Inflammatory macrophage (primary cell): Measurements from ENCODE around the gene CDH18.
"Not testable (repeated sequence)": the region's sequence is repeated elsewhere in the genome, so short reads cannot be mapped to it uniquely, and the experiment has no call there.

Experiments used
- DNase-seq, 2 donors: peaks; one replicate each; pipeline ENCODE4 v3.0.0-alpha.2; 2020 to 2022

The CDH18 gene

DNA sequence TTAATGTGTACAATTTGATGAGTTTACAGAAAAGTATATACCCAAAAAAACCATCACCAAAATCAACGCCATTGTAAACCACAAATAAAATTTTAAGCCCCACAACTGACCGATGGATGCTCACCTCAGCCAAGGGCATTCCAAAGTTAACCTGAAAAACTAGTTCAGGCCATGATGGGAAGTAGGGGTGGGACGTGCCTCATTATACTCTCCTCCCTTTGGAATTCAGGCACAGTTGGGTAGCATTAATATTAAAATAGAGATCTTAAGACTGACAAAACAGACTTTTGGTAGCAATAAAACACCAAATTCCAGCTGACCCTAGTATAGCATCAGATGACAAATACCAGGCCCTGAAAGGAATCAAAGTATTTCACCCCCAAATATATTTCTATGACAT, 129.0 kb downstream of the CDH18 start:
- DNase-seq: no peak

DNA sequence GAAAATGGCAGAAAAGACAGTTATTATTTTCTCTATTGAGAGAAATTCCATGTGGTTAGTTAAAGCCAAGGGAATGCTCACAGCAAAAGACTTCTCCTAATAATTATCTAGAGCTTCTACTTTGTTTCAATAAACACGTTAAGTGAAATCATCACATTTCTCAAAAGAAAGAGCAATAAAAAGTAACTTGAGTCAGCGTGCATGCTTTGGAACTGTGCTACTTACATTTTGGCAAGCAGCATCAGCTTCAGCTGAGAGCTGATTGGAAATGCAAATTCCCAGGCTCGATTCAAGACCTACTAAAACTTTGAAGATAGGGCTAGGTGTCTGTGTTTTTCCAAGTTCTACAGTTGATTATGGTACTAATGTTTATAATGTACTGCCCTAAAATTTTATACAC, 132.1 kb downstream of the CDH18 start:
- no peak for DNase-seq

DNA sequence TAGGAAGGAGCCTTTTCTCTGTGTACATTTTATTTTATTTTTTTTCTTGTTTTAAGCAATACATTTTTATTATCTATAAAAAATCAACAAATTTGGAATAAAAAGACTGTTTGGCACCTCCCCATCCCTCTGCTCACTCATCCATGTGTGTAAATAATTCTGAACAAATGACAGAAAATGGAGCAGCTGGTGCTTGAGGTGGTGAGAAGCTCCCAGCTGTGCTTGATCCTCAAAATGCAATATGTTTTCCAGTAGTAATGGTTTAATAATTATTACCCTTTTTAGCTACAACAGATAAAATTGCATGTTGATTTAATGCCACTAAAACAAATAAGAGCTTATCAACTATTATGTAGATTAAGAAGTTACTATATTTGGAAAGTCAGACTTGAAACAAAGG, 132.5 kb downstream of the CDH18 start:
- DNase-seq: no peak

DNA sequence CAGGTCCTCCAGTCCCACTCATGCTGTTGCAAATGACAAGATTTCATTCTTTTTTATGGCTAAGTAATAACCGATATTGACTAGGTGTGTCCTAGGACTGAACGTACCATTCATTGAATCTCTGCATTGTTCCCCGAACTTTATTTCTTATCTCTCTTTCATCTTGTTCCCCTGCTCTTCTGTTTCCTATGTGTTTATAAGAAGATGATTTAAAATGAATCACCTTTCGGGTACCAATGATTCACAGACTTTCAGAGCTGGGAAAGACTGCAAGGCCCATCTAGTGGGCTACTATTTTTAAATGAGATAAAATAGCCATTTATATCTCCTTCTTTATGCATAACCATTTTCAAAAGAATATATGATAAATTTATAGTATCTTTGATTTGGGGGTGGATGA, 133.0 kb downstream of the CDH18 start:
- DNase-seq: no peak

DNA sequence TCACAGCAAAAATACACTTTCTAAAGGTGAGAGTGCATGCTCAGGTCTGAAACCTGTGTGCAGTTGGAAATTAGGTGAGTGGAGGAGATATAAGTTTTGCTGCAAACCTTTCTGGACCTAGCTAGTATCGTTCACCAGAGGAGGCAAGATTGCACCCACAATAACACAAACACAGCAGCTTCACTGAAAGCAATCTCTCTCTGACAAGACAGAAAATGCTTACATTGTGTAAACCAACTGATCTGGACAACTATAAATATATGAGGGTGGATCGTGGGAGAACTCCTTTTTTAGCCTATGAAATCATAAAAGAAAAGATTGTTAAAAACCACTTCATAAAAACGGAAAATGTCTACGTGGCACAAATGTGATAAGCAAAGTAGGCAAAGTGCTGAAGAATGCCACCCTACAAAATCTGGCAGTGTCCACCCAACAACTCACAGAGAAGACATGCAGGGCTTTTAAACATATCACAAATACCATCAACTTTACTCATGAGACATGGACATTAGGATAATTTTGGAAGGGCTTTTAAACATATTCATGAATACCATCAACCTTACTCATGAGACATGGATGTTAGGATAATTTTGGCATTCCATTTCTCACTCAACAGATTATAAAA, 134.3 kb downstream of the CDH18 start:
- no peak for DNase-seq

DNA sequence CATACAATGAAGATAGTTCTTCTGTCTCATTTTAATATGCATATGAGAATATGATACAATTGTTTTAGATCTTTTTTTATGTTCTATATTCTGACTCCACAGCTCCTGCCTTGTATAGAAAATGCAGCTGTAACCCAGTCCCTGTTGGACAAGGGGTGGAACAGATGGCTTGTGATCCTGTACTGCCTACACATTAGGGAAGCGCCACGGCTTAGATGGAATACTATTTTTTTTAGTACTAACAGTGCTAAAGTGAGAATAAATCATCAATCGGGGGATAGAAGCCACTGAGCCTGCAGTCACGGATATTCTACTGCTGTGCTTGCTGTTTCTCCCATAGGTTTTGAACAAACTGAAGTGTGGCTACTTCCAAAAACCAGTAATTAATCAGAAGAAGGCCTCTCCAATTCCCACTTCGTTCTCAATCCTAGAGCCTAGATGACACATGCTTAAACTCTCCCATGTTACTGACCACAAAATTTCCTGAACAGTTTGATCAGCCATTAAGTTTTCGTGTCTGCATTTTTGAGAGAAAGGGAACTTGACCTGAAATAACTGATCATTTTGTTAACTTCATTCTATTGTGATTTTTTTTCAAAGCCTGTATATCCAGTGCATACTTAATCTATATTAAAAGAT, 150.3 kb downstream of the CDH18 start:
- DNase-seq: no peak

DNA sequence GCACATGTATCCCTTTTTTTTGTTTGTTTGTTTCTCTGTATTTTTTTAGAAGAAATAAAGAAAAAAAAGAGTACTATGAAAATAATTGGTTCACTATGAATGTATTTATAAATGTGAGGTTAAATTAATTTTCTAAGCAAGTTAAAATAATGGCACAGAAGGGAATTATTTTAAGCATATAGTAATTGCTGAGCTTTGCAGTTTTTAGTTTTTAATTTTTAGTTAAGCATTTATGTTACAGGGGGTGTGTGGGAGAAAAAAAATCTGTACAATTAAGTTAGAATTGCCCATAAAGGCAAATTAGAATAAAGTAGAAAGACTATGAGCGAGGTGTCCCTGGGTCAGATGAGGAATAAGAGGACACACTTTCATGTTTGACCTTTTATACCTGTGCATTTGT, 152.6 kb downstream of the CDH18 start:
- no peak for DNase-seq

DNA sequence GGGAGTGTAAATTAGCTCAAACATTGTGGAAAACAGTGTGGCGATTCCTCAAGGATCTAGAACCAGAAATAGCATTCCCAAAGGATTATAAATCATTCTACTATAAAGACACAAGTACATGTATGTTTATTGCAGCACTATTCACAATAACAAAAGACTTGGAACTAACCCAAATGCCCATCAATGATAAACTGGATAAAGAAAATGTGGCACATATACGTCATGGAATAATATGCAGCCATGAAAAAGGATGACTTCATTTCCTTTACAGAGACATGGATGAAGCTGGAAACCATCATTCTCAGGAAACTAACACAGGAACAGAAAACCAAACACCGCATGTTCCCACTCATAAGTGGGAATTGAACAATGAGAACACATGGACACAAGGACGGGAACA, 175.3 kb downstream of the CDH18 start:
- DNase-seq: not testable (repeated sequence)

DNA sequence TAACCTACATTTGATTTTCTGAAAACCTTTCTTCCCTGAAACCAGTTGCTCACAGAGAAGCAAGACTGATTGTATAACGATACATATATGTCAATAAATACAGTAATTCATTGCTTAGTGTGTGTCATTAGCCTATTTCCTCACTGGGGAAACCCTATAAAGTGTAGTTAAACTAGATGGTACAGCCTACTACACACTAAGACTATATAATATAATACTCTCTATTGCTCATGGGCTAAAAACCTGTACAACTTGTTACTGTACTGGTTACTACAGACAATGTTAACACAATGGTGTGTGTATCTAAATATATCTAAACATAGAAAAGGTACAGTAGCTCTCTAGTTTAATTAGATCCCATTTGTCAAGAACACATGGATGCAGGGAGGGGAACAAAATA, 181.2 kb downstream of the CDH18 start:
- DNase-seq: no peak

DNA sequence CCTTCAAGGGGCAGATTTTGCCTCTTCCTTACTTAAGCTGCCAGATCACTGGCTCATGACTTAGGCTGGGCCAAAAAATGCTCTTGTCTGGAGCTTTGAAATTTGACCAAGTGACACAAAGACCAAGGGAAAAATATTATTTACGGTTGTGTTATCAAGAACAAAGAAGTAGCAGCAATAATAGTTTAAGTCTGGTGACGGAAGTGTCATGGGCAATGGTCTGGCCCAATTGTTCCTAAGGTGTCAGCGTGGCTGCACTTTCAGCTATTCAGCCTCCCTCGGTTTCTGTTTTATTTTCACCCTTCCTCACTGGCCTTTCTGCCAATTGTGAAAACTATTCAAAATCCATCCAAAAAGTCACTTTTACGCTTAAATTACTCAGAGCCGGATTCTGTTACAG, 185.3 kb downstream of the CDH18 start:
- no peak for DNase-seq

DNA sequence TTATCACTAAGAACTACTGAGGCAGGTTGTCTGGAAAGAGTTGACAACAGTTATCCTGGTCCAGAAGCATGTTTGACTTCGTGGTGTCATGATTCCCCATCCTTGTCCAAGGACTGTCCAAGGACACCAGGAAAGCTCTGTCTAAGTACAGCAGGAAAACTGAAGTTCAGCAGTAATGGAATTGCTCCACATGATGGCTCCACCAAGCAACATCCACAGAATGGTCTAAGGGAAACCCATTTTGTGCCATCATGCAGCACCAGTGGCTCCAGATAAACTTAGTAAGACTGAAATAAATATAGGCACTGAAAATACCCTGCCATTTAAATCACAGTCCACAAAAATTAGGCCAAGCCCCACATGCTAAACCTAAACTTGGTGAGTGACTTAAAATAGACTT, 192.8 kb downstream of the CDH18 start:
- no peak for DNase-seq

DNA sequence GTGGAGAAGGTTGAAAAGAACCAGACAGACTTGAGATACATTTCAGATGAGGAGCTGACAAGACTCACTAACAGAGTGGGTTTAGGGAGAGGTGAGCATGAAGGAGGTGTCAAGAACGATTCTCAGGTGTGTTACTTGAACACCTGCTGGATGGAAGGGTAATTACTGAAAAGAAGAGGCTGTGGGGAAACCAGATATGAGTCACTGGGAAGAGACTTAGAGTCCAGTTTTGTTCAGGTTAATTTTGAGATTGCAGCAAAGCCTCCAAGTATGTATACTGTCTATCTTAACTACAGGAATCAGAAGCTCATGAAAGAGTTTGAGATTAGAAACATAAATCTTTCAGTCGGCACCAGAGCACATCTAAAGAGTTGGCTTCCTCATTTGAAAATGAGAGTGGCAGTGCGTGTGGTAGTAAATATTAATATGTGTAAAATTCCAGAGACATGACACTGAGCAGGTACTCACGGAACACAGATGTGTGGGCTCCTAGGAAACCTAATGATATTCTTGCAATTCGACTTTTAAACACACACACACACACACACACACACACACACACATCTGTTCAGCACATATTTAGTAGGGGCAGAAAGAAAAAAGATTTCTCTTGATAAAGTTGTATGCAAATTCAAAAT, 197.1 kb downstream of the CDH18 start:
- no peak for DNase-seq

DNA sequence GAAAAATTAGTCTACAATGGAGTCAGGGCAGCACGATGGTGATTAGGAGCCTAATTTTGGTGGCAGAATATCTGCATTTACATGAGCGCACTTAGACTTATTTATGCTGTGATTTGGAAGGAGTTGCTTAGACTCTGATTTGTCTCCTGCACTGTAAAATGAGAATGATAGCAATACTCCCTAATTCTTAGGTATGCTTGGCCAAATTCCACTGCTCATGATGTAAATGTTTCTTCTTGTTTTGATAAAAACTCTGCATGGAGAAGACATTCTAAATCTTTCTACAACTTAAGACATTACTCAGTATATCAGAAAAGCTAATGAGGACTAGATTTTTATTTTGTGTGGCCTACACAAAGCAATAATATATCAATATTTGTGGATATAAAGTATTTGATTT, 205.4 kb downstream of the CDH18 start:
- no peak for DNase-seq

DNA sequence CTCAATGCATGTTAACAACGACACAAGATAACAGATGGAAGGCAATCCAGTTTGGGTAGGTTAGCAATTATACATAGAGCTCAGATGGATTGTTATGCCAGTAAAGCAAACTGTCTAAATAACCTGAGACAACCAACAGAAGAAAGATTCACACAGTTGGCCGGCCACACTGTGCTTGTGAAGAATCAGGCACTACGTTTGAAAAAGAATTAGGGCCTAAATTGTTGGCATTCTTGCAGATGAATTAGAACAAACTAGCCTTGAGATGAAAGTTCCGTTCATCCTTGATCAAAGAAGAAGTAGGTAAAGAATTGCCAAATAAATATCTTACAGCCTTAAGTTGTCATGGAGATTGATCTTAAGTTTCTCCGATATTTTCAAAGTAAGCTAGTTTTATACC, 210.6 kb downstream of the CDH18 start:
- no peak for DNase-seq

DNA sequence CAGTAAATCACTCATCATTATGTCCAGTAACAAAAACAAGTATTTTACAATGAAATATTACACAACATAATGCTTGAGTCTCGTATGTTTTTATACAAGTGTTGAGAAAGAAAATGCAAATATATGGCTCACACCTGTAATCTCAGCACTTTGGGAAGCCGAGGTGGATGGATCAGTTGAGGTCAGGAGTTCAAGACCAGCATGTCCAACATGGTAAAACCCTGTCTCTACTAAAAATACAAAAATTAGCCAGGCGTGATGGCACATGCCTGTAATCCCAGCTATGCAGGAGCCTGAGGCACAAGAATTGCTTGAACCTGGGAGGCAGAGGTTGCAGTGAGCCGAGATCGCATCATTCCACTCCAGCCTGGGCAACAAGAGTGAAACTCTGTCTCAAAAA, 211.1 kb downstream of the CDH18 start:
- DNase-seq: not testable (repeated sequence)

DNA sequence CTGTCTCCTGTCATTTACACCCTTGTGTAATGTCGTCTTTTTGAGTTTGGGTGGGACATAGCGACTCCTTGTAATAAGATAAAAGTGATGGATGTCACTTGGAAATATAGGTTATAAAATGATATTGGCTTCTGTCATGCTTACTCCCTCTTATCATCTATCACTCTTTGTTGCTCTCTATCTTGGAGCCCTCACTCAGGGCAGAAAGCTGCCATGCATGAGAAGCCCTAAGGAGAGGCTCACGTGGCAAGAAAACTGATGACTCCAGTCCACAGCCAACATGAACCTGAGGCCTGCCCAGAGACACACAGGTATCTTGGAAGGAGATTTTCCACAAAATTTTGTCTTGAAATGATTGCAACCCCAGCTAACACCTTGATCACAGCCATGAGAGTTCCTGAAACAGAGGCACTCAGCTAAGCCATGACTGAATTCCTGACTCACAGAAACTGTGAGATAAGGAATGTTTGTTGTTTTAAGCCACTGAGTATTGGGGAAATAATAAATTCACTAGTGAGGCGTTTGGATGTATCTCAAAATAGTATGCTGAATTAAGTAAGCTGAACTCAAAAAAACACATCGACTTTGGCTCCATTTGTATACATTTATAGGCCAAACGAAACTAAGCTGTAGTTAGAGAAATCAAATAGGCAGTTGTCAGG, 216.7 kb downstream of the CDH18 start:
- DNase-seq: no peak

DNA sequence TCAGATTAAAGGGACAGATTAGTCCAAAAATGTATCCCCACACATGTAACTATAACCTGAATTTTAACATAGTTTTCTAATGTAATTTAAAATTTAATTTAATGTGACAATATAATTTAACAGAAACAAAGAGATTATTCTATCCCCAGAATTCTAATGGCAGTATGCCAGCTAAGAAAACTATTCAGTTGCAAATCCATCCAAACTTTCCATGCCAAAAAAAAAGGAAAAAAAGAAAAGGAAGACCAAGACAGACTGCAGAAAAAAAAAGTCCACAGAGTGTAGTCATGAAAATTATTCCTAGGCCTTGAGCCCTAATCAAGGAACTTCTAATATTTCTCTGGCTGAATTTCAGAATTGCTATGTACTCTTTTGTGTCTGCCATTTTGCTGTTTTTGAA, 217.6 kb downstream of the CDH18 start:
- no peak for DNase-seq

DNA sequence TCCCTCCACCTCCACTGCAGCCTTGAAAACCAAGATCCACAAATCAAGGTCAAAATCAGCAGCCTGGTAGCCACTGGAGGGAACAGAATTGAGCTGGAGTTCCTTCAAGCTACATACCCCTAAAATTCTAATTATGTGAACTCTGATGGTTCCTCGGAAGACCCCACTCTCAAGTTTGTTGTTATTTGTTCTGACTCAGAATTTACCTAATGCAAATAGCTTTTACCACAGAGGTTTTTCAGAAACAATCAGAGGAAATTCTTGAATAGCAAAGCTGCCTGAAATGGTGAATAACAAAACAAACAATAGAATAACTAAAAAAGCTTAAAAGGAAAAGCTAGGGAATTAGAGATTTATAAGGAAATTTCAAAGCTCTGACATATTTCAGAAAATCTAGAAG, 220.0 kb downstream of the CDH18 start:
- no peak for DNase-seq

DNA sequence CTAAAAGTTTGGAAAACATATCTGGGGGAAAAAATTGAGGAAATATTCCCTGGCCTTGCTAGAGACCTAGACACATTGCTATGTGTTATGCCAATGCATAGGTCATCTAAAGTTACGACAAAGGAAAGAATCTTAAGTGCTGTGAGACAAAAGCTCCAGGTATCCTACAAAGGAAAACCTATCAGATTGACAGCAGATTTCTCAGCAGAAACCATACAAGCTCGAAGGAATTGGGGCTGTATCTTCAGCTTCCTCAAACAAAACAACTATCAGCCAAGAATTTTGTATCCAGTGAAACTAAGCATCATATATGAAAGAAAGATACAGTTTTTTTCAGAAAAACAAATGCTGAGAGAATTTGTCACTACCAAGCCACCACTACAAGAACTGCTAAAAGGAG, 234.4 kb downstream of the CDH18 start:
- no peak for DNase-seq

DNA sequence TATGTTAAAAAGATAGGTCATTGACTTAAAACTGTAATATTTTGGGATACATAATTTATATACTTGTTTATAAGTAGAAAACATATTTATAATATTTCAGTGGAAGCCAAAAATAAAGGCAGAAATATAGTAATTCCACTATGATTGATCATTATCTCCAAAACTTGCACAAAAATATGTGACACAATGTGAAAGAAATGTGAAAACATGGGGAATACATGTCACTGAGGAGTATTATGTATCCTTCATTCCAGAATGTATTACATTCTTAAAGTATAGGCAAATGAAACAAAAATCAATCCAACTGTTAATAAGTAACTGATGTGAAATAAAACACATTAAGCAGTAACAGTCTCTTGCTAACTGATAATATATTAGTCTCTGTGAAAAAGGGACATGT, 236.7 kb downstream of the CDH18 start:
- no peak for DNase-seq

DNA sequence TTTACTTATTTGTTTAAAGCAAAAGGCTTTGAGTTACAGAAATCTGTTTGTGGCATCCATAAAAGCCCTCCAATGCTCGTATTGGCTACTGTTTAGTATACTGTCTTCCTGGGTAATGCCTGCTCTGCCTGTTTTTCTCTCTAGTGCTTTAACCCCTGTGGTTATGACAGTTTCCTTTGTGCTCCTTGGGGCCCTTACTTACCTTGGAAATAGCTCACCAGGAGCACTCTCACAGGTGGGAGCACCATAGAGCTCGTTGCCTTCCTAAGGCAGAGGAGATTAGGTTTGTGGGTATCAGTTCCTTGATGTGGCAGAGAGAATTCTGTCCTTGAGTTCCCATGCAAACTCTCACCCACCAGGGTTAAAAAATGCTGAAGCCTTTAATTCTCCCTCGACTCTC, 242.8 kb downstream of the CDH18 start:
- DNase-seq: no peak

DNA sequence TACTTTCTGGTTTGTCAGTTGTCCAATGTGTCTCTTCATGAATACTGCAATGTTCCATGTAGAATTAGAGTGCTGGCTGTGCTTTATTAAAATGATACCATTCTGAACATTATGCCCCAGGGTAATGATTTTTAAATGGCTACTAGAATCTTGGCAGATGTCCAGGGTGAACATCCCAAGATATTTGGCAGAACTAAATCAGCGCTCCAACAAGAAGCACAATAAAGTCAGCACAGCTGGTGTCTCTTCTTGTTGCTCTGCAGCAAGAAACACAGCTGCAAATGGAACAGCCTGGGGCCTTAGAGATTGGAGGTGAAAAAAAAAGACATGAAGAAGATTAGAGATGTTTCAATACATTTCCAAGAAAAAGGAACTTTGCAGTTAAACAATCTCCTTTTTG, 248.3 kb downstream of the CDH18 start:
- DNase-seq: no peak

DNA sequence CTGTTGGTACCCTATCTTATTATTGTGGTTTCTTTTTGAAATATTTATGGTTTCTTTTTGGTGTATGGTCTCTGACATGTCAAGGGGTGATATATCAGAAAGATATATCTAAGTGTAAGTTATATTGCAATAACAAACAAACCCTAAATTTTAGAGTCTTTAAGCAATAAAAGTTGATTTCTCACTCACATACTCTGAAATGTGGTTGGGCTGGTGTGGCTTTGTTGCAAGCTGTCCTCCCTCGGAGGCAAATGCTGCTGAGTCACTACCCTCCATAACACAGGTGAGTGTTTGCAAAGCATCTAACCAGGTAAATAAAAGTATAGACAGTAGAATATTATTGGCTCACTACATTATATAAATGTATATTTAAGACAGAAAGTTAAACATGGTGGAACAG, 253.2 kb downstream of the CDH18 start:
- DNase-seq: no peak
